GM12892 (cell line): Measurements from ENCODE around the gene LRMDA.

Source experiments
- DNase-seq: peaks from one replicate; pipeline ENCODE4 v3.0.0; 2011; ENCODE audit not compliant: insufficient read length
- FAIRE-seq: peaks from 2 replicates; lab custom pipeline; 2011; peaks lifted over from hg19 to GRCh38; lab: Jason Lieb, UNC
- POLR2A ChIP-seq: IDR thresholded peaks from 2 replicates; pipeline ENCODE4 v1.6.1; 2011; ENCODE audit warnings: low read depth, low read length, control low read depth
- POLR2AphosphoS5 ChIP-seq: IDR thresholded peaks from 2 replicates; pipeline ENCODE4 v1.6.1; 2011; ENCODE audit warnings: low read depth, low read length, control low read depth
- TAF1 ChIP-seq: IDR thresholded peaks from 2 replicates; pipeline ENCODE4 v1.6.1; 2011; ENCODE audit warnings: low read depth, mild to moderate bottlenecking, control low read depth, low read length, borderline replicate concordance

Gene LRMDA

DNA sequence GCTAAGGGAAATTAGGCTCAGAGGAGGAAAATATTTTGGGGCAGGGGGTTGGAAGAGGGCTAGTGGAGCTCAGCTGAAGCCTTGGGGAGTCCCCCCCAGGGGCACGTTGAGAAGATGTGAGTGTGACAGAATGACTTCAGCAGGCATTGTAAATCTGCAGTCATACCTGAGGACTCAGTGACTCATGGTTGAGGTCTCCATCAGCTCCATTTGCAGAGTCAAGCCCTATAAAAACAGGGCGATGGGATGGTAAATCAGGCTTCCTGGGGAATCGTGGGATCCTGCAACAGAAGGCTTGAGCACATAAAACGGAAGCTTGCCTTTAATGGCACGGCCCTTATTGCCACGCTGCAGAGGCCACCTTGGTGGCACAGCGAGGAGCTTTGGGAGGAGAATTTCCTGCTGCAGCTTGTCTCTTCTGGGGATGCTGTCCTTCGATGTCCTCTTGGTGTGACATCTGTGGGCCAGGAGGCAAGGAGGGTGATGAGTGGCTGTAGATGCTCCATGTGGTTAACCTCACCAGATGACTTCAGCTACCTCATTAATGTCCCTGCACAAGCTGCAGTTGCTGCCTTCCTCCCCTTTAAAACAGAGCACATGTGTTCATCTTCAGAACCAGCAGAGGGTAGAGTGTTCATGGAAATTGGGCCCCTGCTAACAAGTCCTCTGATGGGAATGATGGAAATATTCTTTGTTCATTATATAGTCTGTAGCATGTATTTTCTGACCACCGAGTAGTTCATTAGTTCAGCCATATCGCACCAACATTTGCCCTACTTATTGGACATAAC lies 285.9 kb downstream of the LRMDA start:
- no peak for DNase-seq
- TF ChIP-seq POLR2A (no peak), TAF1 (no peak), POLR2AphosphoS5 (no peak)
- no peak for FAIRE-seq

DNA sequence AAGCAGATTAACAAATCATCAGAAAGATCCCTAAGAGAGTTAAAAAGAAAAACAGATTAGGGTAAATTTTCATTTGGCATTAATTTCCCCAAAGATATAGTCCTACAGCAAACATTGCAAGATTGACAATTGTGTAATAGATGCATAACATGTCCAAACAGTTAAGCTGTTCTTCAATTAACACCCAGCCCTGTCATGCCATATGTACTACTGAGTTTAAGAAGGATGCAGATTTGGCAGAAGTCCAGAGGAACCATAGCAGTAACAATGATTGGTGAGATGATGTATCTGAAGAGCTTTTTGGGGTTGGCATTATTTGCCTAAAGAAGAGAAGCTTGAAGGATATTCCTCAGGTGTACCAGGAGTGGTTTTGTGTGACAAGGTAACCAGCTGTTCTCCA lies 287.6 kb downstream of the LRMDA start:
- no peak for FAIRE-seq
- TF ChIP-seq TAF1 (no peak), POLR2AphosphoS5 (no peak), POLR2A (no peak)
- DNase-seq: no peak

DNA sequence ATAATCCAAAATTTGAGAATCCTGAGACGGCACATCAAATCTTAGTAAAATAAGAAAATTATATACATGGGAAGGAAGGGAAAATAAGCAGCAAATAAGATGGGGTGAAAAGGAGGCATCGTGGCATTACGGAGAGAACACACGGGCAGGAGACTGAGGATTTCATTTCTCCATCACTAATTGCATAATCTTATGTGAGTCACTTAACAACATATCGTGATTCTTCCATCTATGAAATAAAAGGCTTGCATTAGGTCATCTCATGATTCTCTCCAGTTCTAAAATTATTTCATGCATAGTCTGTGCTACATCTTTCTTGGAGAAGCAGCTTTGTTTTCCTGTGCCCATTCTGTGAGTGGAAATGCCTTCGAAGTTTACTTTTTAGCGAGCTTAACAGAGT lies 288.7 kb downstream of the LRMDA start:
- FAIRE-seq: no peak
- DNase-seq: no peak
- TF ChIP-seq TAF1: no peak

DNA sequence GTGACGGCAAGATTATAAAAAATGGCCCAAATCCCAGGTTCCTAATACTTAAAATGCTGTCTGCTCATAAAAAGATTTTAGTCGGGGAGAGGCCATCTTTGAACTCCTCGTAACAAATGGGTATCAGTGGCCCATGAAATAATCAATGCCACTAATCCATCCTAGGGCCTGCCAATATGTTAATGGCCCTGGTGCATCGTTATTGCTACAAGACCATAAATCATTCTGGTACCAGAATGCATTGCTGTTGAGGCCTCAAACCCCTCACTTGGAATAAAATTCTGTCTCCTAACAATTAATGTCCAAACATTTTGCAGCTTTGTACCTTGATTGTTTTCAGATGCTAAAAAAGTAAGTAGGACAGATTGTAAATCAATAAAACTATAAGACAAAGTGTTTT lies 290.6 kb downstream of the LRMDA start:
- TF ChIP-seq TAF1 (no peak), POLR2AphosphoS5 (no peak), POLR2A (no peak)
- FAIRE-seq: no peak
- DNase-seq: no peak

DNA sequence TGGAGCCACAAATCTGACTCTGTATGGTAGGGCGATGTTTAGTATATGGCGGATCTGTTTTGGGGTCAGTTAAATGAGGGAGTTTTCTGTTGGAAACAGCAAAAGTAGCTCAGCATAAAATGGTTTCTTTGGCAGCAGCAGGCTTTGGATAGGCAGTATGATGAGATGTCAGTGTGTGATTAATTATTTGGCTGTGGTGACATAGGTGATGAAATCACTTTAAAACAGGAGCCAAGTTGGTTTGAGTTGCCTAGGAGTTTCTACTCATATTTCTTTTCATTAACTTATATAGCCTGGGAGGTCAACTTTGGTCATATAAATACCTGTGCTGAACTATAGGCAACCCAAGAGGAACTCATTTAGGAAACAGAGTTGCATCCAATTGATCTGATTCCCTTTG lies 291.2 kb downstream of the LRMDA start:
- no peak for DNase-seq
- TF ChIP-seq TAF1 (no peak), POLR2A (no peak), POLR2AphosphoS5 (no peak)
- no peak for FAIRE-seq

DNA sequence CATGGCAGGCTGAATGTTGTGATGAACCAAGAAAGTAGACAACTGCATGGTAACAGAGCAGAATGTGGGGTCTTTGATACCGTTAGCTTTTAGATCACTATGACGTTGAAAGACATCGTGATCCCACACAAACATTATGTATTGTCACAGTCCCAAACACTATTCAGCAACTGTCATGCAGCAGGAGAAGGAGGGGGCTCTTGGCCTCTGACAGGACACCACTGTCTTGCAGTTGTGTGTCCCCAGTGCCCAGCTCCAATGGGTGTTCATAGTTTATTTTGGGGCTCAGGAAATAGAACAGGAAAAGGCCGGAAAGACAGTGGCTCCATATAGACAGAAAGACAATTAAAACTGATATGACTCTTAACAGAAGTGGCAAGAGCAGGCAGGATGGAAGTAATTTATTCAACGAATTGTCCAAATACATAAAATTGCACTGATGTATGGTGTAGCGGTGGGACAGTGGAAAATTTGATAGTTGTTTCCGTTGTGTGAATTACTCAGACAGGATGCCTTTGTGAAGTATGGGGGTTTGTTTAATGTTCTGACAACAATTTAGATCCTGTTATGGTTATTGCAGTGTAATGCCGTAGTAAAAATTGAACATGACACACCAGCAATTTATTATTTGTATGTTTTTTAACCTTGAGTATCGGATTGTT lies 292.0 kb downstream of the LRMDA start:
- no peak for DNase-seq

DNA sequence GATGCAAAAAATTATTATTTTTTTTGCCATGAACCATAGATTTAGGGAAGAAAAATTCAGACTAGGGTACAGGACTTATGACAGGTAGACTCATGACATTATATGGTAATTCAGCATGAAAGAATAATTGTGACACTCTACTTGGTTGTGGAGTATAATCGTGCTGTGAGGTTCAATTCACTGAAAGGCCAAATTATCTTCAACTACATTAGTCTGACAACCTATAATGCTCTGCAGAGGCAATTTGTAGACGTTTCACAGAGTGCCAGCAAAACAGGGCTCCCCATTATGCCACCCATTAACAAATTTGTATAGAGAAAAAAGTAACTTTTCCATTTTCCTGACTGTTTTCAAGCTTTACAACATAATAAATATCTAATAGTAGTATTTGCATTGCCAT lies 292.6 kb downstream of the LRMDA start:
- FAIRE-seq: no peak
- no peak for DNase-seq
- no peak for TF ChIP-seq TAF1
- no peak for TF ChIP-seq POLR2AphosphoS5
- no peak for TF ChIP-seq POLR2A

More for the DNA sequence above, 292.0 kb downstream of the LRMDA start:
- no peak for FAIRE-seq
- TF ChIP-seq TAF1 (no peak), POLR2A (no peak), POLR2AphosphoS5 (no peak)

DNA sequence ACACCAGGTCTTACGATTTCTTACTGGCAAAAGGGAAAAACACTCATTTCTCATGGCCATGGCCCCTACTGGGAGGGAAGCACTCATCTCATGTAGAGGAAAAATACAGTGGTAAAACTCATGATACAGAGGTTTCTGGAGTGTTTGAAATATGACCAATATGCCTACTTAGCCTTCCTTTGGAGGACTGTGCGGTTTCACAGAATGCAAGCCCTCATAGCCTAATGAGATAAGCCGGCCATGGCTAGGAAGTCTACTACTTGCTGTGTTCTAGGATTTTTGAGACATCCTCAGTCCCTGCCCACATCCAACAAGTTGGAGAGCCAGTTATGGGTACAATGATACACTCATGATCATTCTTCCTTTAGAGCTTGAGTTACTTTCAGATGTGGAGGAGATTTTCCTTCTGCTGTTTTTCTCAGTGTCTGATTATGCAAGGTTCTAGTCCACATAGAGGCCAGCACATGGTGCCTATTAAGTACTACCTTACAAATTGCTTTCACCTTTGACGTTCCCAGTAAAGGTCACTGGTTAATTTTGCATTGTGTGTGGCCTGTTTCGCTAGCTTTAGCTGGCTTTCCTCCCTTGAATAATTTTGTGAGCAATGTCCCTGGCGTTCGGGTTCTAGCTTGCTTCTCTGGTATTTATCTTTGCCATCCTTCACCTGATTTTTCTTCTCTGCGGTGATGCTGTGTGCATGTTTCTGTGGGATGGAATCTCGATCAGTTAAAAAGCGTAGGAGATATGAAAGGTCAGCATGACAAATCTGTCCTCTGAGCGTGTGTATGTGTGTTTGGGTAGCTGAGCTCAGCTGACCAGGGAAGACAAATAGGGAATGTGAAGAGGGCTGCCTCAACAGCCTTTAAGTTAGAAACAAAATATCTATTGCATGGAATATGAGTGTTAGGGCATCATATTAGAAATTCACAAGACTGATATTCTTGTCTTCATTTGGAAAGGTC lies 295.4 kb downstream of the LRMDA start:
- DNase-seq: no peak
- TF ChIP-seq POLR2A (no peak), POLR2AphosphoS5 (no peak), TAF1 (no peak)
- FAIRE-seq: no peak

DNA sequence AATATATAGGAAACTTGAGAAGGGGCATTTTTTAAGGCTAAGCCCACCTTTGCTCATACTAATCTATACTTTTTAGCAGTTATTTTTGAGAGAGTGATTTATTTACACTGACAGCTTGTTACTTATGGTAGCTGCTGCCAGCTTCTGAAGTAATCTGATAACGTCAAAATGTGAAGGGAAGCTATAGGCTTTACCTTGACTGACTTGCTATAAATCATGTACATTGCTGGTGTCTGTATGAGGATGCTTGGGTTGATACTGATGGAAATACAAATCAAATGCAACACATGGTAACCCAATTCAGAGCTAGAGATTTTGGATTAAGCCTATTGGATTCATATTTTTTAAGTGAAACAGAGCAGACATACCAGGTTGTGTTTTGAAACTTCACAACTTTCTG lies 299.4 kb downstream of the LRMDA start:
- FAIRE-seq: no peak
- DNase-seq: no peak
- TF ChIP-seq TAF1 (no peak), POLR2AphosphoS5 (no peak), POLR2A (no peak)

DNA sequence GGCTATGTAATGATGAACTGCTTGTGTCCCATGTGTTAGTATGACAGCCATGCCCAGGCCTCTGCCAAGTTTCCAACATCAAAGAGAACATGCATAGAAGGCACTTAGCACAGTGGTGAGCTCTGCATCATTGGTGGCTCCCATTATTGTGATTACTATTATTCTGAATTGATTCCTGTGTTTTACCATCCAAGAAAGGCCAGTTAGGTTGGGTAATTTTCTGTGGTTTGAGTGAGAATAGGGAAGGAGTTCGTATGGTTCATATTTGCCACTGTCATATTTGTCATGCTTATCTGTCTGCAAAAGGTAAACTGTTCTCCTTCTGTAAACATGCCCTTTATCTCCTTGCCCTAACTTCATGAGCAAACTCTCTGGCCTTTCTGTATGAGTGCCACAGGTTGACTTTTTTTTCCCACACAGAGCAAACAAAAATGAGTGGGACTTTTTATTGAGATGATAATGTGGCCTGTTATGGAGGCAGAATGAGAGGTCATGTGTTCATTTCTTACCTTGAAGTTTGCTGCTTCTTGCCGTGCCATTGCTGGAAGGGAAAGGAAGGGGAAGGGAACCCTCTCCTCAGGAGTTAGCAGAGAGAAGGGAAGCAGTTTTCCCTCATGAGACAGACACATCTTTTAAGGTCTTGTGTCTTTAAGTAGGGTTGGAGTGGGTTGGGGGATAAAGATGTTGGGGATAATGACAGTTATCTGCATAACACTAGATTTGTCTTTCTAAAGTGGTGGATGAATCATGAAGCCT lies 301.9 kb downstream of the LRMDA start:
- DNase-seq (no peak), FAIRE-seq (no peak)
- no peak for TF ChIP-seq POLR2A
- no peak for TF ChIP-seq POLR2AphosphoS5
- TF ChIP-seq TAF1: no peak

DNA sequence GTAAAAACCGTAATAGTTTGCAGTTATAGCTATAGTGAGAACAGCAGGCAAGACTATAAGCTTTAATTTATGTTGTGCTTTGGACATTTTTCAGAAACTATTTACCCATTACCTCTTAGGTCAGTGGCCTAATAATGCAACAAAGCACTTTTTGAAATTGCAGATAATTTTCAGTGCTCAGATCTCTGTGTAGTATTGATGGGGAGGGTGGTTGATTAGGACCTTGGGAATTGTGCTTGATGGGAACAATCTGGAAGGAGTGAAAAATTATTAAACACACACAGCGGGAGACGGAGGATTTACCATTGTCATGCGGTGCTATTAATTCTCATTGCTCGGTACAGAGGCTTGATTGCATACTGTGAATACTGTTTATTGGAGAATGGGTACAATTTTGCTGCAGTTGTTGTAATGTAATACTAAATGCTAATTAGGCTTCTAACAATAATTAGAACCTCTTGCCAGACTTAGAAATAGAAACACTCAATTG lies 304.8 kb downstream of the LRMDA start:
- FAIRE-seq (no peak), DNase-seq (no peak)
- TF ChIP-seq TAF1 (no peak), POLR2A (no peak), POLR2AphosphoS5 (no peak)
